Measurements from ENCODE around the gene MATCAP1. TPM values are rescaled to one million over a fixed set of nuclear protein-coding genes. Genes with fewer than 3 reads are reported as not detected.

MATCAP1 gene
- total and polyA plus RNA-seq, 2 of the 4 experiments (the other 2 are of a cell fraction) = 8.2 to 43.9 TPM

- DNase-seq (peak; percentile 92), ATAC-seq (ENCODE audit: low read depth) (peak; percentile 7)
- peaks cover 12% of the 10 kb centered on the region for H3K4me1 ChIP-seq (ENCODE audit: control insufficient read depth, insufficient read depth, low read length)
- H3K23ac ChIP-seq (ENCODE audit: low read depth, low read length) = no peak overlapping the region
- in situ Hi-C loops (cut with MboI; ENCODE audit: low sequenced_read_pairs) = no loop called here
- peak overlapping the region; percentile 49 for H4K91ac ChIP-seq (ENCODE audit: insufficient read depth, low read depth, low read length)
- peaks cover 25 to 42% of the 10 kb centered on the region in 2 experiments for H3K79me1 ChIP-seq (ENCODE audit: low read depth in 1 of 2, low read length in 2 of 2)
- BruUV-seq (replicated peaks) = no TSS peak
- 0 out of 3 replicates have a peak overlapping the region, but pooled peaks have one; percentile 21 for H2BK15ac ChIP-seq (ENCODE audit: low read depth, low read length)
- H3K14ac ChIP-seq (replicated peaks; ENCODE audit: low read depth, low read length) = peak overlapping the region; percentile 7
- 0 out of 2 replicates have a peak overlapping the region, but pooled peaks have one; percentile 8 for H2BK20ac ChIP-seq (ENCODE audit: low read depth, low read length)
- peaks cover 2% of the 10 kb centered on the region; the same call in 1 of the 2 replicates for H3K36me3 ChIP-seq (ENCODE audit: control insufficient read depth, insufficient read depth, low read length)
- WGBS, 2 experiments (ENCODE audit: extremely low coverage in 2 of 2, insufficient read length in 1 of 2) = 0% methylated on average over 1 of the region's 2 CpGs; no CpG with 5 or more reads in 1 of the 2 experiments
- peak overlapping the region; percentile 41; the same call in 1 of the 2 replicates for H3K27ac ChIP-seq (ENCODE audit: insufficient read depth, low read length)
- H3K4ac ChIP-seq (ENCODE audit: low read depth, low read length) = peak overlapping the region; percentile 75
- peak overlapping the region in 1 of 2 experiments; percentile 40; a peak in 1 of 4 replicates for H4K8ac ChIP-seq (ENCODE audit: low read depth in 2 of 2, low read length in 2 of 2)
- H2BK5ac ChIP-seq (ENCODE audit: low read depth, low read length, poor library complexity, severe bottlenecking) = peak overlapping the region; percentile 58
- no peak overlapping the region for H4K5ac ChIP-seq (ENCODE audit: low read depth, low read length)
- peak overlapping the region; percentile 38; the same call in 1 of the 2 replicates for H2BK120ac ChIP-seq (ENCODE audit: low read depth, low read length)
- peaks cover 33% of the 10 kb centered on the region for H4K20me1 ChIP-seq (ENCODE audit: insufficient read depth, low read length)
- CTCF ChIA-PET = interaction anchor here (0.6 kb wide), 1 partner anchor 366 kb away, joined by 4 read pairs; no protein-coding TSS in a partner anchor
- H2AK5ac ChIP-seq (ENCODE audit: low read depth, low read length) = peak overlapping the region; percentile 89
- no peak overlapping the region for H3K56ac ChIP-seq (ENCODE audit: extremely low read depth, insufficient read depth, low read length)
- intact Hi-C loops (cut with micrococcal nuclease) = loop anchor here (10.0 kb wide), 1 partner anchor 167 kb away; no protein-coding TSS in a partner anchor
- peak overlapping the region; percentile 83 for H2AK9ac ChIP-seq (replicated peaks; ENCODE audit: low read depth, low read length, poor library complexity)
- no peak overlapping the region for H2AFZ ChIP-seq (replicated peaks; ENCODE audit: low read length, poor library complexity)
- peak overlapping the region; percentile 26 for H3K4me2 ChIP-seq (ENCODE audit: low read depth, low read length)
- no peaks in the 10 kb centered on the region for H3K9me3 ChIP-seq (ENCODE audit: control insufficient read depth, insufficient read depth, low read length)
- dilution Hi-C loops (cut with HindIII; ENCODE audit: low sequenced_read_pairs, unreplicated experiment) = no loop called here
- peak overlapping the region; percentile 15; the same call in 1 of the 2 replicates for H3K9ac ChIP-seq (ENCODE audit: low read depth, low read length)
- no peaks in the 10 kb centered on the region for H3K27me3 ChIP-seq (ENCODE audit: control insufficient read depth, insufficient read depth, low read length)
- H3K9me1 ChIP-seq (ENCODE audit: insufficient read depth, low read length) = peaks cover 10% of the 10 kb centered on the region
- H3K4me3 ChIP-seq (ENCODE audit: insufficient read depth, low read depth, low read length) = no peak overlapping the region
- TF ChIP-seq FOS (IDR thresholded peaks at IDR 0.05; ENCODE audit: low read depth, low read length) (peak; percentile 55; the same call in 1 of the 2 replicates), POLR2A (IDR thresholded peaks at IDR 0.05; ENCODE audit: low read depth, low read length) (no peak), MXI1 (IDR thresholded peaks at IDR 0.05; ENCODE audit: borderline replicate concordance, low read depth, low read length) (peak; percentile 24; the same call in 1 of the 2 replicates)
- H3K18ac ChIP-seq (ENCODE audit: low read depth, low read length) = peak overlapping the region; percentile 23; the same call in 1 of the 2 replicates
- POLR2A ChIA-PET (ENCODE audit: unreplicated experiment) = no interaction called here
These were observed 2.4 kb downstream of the MATCAP1 start for GRCh38 chr16:67181346-67181745.

All from IMR-90 (cell line).